GM06990 (cell line): ENCODE data around the gene PPP1CC.
"Not testable (repeated sequence)": the region's sequence is repeated elsewhere in the genome, so short reads cannot be mapped to it uniquely, and the experiment has no call there.

Experiments
- DNase-seq: peaks from one replicate; pipeline ENCODE4 v3.0.0-alpha.2; 2011; ENCODE audit not compliant: insufficient read length; ENCODE audit errors: extremely low read depth
- H3K27me3 ChIP-seq: replicated peaks from 2 replicates; pipeline ENCODE4 v1.6.0; 2011; ENCODE audit warnings: low read length; ENCODE audit not compliant: control insufficient read depth, insufficient read depth
- H3K36me3 ChIP-seq: 2 replicates; pipeline ENCODE4 v1.5.1; 2011; ENCODE audit warnings: low read length; ENCODE audit not compliant: control insufficient read depth, insufficient read depth
- H3K4me3 ChIP-seq: replicated peaks from 2 replicates; pipeline ENCODE4 v1.5.1; 2011; ENCODE audit warnings: low read depth, mild to moderate bottlenecking, control low read depth, low read length
- CTCF ChIP-seq: IDR thresholded peaks from 2 replicates; pipeline ENCODE4 v1.5.1; 2011; ENCODE audit warnings: low read length, control low read depth, mild to moderate bottlenecking, inconsistent platforms; ENCODE audit not compliant: insufficient read depth, poor library complexity, severe bottlenecking

The PPP1CC gene

GRCh38 chr12:110774824-110775223 lies 32.1 kb upstream of the PPP1CC start:
- H3K36me3 ChIP-seq = no peaks in the 10 kb centered on the region
- no peak for DNase-seq
- no peaks in the 10 kb centered on the region for H3K27me3 ChIP-seq
- TF ChIP-seq CTCF = no peak
- no peak overlapping the region for H3K4me3 ChIP-seq

DNA sequence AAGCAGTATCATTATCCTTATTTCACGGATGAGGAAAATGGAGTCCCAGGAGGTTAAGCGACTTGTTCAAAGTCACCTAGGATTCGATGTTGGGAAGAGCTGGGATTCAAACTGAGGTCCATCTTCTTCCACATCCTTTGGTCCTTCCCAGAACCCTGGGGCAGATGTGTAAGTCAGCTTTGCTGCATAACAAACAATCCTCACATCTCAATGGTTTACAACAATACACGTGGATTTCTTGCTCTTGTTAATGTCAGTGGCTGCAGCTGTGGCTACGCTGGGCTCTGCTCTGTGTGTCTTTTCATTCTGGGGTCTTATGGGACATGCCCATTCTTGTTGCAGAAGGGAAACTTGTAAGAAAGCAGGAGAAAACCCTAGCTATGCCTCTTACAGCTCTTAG lies 26.3 kb upstream of the PPP1CC start:
- H3K36me3 ChIP-seq = no peaks in the 10 kb centered on the region
- no peaks in the 10 kb centered on the region for H3K27me3 ChIP-seq
- DNase-seq = no peak
- no peak overlapping the region for H3K4me3 ChIP-seq
- no peak for TF ChIP-seq CTCF

DNA sequence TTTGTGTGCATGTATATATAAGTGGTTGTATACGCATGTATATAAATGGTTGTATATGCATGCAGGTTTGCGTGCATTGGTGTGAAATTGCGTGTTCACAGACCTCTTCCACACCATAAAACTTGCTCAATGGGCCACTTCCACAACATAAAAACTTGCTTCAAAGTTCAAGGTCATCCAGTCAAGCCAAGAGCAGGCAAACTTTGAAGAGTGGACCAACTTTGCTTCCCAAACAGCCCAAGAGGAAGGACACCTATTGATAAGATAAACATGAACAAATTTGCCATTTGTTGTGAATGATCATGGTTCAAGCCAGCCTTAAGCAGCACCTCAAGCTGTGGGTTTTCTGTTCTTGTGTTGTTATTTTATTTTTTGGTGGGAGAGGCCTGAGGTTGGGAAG lies 25.2 kb upstream of the PPP1CC start:
- no peak for TF ChIP-seq CTCF
- Histone ChIP-seq H3K27me3 (no peaks in the 10 kb centered on the region), H3K4me3 (no peak overlapping the region), H3K36me3 (no peaks in the 10 kb centered on the region)
- no peak for DNase-seq

DNA sequence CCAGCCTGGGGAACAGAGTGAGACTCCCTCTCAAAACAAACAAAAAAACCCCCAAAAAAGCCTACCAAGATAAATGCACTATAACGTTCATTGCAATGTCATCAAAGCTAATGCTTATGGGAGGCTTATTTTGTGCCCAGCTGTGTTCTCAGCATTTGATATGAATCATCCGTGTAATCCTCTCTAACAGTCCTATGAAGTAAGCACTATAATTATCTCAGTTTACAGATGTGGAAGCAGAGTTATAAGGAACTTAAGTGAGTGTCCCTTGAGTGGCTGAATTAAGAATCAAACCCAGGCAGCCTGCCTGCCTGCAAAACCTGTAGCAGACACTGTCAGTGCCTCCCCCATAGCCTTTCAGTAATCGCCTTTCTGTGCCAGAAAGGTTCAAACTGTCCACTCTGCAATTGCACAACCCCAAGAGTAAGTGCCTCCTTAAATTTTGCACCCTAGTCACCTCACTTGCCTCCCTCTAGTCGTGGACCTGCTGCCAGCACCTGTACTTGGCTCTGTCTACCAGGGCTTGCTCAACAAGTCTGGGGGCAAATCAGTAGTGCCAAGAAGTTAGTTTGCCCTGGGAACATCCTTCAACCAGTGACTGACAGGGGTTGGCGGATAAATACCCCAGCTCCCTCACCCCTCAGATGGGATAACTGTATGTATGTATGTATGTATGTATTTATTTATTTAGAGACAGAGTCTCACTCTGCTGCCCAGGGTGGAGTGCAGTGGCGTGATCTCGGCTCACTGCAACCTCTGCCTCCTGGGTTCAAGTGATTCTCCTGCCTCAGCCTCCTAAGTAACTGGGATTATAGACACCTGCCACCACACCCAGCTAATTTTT lies 23.8 kb upstream of the PPP1CC start:
- Histone ChIP-seq H3K27me3 (no peaks in the 10 kb centered on the region), H3K4me3 (no peak overlapping the region), H3K36me3 (no peaks in the 10 kb centered on the region)
- no peak for TF ChIP-seq CTCF
- no peak for DNase-seq

GRCh38 chr12:110765572-110765971 lies 22.9 kb upstream of the PPP1CC start:
- not testable (repeated sequence) for H3K36me3 ChIP-seq, H3K27me3 ChIP-seq, H3K4me3 ChIP-seq, DNase-seq

DNA sequence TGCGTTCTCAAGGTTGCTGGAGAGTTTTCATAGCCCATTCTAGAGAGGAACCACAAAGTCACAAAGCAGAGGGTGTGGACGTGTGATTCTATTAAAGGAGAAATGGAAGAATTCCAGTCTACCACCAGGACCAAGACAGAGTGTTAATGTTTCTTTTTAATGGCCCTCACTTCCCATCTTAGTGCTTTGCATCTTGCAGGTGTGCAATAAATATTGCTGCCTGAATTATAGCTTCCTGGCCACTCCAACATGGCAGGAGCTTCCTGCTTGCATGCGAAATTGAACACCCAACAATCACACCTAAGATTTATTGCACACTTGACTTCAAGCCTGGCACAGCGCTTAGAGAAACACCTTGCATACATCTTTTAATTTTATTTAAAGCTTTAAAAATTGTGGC lies 22.4 kb upstream of the PPP1CC start:
- no peak for TF ChIP-seq CTCF
- H3K27me3 ChIP-seq = no peaks in the 10 kb centered on the region
- DNase-seq = no peak

More for the DNA sequence above, 22.4 kb upstream of the PPP1CC start:
- Histone ChIP-seq H3K4me3 (no peak overlapping the region), H3K36me3 (no peaks in the 10 kb centered on the region)
